CD4-positive, alpha-beta T cell treated with Interleukin-17A for 1 hour (primary cell): ENCODE results near the gene SUFU.

Experiments
- DNase-seq: peaks from one replicate; pipeline ENCODE4 v3.0.0-alpha.2; 2020

SUFU gene

DNA sequence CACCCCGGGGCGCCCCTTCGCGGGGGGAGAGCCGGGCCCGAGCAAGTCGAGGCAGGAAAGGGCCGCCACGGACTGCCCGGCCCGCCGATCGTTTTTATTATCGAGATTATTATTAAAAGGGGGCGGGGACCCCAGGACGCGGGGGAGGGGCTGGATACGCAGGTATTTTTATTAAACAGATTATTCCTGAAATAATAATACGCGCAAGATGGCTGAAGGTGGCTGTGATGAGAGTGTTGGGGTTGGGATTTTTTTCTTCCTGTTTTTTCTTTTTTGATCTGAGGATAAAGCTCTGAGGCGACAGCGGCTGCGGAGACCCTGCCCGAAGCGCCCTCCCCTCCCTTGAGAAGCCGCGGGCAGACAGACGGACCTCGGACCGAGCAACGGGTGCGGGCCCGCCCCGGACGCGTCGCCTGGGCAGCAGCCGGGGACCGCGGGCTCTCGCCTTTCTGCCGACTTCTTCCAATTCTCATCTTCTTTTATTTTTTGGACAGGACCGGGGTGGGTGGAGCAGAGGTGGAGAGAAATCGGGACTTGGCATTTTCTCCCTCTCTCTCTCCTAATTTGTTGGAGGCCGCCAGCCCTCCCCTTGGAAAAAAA lies 139.1 kb downstream of the SUFU start:
- peak; percentile 62 for DNase-seq

DNA sequence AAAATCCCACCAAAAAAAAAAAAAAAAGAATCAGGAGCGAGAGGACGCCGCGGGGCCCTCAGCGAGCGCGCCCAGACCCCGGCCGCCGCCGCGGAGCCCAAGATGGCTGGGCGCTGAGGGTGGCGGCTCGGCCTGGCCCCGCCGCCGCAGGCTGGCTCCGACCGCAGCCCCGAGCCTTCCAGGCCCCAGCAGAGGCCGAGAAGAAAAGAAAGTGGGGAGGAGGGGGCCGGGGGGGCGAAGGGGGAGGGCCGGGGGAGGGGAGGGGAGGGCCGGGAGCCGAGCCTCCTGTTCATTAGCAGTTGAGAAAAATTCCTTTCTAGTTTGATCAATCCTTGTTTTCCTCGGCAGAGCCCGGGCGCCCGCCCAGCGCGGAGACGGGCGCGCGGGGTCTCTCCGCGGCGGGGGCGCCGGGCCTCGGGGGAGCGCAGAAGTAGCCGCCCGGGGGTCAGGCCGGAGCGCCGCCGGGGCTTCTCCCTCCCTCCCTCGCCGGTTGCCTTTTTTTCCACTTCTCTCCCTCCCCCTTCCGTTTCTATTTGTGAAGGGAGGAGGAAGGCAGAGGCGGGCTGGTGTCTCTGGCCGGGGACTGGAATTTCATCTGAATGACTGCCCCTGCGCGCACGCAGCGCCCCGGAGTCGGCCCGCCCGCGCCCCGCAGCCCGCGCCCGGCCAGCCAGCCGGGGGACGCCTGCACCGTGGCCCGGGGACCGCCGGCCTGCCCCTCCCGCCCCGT lies 139.7 kb downstream of the SUFU start:
- DNase-seq: peak; percentile 55

DNA sequence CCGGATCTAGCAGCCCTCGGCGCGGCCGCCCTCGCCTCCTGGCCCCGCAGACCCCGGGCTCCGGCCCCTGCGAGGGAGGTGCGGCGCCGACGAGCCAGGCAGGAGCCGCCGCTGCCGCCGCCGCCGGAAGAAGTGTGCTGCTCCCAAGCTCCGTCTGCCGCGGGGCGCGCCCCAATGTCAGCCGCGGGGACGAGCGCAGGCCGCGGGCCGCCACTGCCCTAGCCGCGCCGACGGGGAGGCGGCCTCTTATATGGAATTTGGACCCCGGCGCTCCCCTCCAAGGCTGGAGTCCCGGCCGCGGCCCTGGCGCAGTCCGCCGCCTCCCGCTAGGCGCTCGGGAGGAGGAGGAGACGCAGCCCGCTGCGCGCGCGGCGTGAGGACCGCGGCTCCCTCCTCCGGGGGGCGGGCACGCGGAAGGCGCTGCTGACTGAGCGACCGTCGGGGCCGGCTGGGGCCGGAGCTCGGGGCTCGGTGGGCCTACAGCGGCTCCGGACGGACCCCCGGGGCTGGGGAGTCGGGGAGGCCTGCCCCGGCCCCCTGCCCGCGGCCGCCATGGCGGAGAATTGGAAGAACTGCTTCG lies 140.4 kb downstream of the SUFU start, which contains the start of gene TRIM8:
TSS of gene TRIM8 (plus strand) at position 414 of the 580 bp plus-strand sequence. CDS start at position 553, 139 bp downstream.
- DNase-seq: peak; percentile 55

DNA sequence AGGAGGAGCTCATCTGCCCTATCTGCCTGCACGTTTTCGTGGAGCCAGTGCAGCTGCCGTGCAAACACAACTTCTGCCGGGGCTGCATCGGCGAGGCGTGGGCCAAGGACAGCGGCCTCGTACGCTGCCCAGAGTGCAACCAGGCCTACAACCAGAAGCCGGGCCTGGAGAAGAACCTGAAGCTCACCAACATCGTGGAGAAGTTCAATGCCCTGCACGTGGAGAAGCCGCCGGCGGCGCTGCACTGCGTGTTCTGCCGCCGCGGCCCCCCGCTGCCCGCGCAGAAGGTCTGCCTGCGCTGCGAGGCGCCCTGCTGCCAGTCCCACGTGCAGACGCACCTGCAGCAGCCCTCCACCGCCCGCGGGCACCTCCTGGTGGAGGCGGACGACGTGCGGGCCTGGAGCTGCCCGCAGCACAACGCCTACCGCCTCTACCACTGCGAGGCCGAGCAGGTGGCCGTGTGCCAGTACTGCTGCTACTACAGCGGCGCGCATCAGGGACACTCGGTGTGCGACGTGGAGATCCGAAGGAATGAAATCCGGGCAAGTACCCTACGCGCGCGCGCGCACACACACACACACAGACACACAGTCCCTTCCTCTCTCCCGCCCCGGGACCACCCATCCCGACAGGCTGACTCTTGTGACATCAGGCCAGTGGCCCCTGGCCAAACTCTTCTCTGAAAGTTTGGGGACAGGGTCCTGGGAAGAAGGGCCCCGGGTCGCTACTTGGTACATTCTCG lies 141.0 kb downstream of the SUFU start:
- peak; percentile 85 for DNase-seq

DNA sequence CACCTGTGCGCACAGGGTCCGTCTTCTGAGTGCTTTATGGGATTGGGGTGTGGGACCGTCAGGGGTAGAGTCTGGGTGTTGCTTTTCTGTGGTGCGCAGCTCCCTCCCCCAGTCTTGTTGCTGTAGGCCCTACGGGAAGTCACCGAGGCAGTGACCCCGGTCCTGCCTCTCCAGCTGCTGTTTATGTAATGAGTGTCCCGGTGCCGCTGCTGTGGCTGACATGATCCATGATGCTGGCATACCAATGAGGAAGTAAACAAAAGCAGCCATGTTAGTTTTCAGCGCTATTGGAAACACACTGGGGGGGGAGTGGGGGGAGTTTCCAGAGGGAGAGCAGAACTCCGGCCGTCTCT lies 141.6 kb downstream of the SUFU start:
- DNase-seq: peak; percentile 70

DNA sequence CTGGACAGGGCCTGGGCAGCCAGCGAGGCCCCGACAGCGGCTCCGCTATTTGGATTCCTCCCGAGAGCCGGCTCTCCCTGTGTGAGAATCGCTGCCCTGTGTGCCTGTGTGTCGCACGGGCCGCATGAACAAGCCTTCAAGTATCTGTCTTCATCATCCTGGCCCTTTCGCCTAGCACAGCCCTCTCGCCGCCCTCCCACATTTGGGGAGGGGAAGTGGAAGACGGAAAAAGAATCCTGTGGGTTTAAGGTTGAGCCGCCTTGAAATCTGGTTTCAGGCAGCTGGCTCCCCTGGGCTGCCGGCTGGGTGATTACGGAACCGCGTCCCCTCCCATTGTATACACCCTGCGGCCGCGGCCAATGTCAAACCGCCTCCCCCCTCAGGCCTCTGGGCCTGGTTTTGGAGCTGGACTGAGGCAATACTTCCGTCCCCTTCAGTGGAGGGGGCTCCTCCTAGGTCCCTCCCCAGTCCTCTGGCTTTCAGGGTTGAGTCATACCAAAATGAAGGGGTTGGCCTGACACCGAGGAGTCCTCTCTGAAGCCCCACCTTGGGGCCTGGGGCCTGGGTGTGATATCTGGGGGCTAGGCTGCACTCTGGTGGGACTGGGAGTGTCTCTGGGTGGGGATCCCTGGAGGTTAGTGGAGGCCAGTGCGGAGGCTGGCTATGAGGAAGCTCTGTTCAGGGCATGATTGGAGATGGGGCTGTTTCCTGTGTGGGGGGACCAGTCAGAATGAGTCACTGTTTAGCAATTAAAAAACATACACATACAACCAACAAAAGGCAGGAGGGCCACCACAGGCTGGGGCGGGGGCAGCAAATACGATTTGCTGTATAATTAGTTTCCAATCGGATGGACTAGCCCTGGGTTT lies 142.2 kb downstream of the SUFU start:
- DNase-seq: peak; percentile 84

DNA sequence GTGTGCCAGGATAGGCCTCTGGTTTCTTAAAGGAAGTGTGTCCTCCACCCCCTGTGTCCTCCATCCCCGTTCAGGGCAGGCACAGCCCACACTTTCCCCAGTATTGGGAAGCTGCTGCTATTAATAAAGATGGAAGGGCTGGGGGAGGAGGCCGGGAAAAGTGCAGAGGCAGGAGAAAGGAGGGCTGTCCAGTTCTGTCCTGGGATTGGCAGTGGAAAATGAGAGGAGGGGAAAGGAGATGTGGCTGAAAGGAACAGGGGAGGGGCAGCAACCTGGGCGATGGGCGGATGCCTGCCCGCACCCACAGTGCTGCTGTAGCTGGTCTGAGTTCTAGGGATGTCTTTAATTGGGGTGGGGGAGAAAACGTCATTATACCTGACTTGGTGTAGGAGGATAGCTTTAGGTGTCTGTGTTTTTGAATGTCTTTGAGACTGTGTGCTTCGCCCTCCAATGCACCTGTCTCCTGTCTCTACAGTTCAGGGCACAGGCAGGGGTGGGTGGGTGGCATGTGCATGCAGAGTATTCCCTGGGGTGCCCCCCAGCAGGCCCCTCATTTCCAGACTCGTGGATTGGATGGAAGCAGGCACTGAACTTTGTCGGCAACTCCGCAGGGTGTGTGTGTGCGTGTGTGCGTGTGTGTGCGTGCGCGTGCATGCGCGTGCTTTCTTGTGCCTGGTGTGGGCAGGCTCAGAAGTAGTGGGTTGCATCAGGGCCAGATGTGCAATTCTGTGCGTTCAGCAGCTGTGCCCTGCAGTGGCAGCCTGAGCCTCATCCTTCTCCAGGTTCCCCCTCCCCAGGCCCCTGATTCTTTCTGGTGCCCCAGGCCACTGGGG lies 143.1 kb downstream of the SUFU start:
- peak; percentile 52 for DNase-seq

DNA sequence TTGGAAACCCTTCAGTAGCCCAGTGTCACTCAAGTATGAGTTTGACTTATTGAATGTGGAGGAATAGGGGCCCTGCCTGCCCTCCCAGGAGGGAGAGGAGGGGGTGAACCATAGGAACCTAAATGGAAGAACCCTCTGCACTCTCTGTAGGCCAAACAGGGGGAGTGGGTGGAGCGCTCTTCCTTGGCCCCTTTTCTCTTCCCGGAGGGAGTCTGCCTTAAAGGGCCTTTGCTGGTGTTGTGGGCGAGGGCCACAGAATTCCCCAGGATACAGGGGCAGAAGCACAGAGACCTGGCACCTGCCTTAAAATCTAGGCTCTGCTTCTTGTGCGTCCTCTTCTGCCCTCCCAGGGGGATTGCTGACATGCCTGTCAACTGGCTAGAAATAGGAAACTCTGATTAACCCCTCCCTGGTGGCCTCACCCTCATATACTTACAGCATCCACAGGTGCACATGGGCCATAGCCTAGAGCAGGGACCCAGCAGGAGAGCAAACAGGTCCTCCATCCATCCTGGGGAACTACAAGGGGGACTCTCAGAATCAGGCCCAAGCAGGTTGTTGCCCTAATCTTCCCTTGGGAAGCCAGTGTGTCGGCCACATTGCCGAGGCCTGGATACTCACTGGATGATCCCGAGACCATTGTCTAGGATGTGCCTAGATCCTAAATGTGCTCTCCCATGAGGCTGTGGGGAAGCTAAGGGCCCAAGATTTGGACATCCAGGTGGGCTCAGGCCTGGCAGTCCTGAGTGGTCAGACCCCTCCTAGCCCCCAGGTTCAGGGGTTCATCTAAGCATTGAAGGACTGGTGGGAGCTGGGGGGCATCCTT lies 143.9 kb downstream of the SUFU start:
- DNase-seq: no peak

DNA sequence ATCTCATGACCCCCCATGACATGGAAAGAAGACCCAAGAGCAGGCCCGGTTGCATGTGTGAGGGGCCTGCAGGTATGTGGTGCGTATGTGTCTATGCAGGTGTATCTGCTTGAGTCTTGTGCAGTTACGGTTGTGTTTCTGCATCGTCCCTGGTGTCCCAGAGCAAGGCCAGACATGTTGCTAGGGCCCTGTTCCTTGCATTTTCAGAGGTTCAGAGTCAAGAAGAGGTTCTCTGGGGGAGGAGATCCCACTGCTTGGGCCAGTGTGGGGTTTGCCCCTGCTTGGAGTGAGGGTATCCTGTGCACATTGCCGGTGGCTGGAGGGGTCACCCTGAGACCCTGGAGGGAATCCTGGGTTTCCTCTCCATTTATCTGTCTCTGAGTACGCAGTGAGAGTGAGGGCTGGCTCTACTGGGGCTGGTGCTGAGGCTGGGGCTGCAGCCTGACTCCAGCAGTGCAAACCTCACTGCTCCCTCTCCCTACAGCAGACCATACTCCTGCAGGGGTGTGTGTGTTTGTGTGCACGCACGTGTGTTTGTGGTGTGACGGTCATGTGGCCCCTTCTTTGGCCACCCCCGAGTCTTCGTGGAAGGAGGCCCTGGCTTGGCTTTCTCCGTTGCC lies 144.6 kb downstream of the SUFU start:
- no peak for DNase-seq

DNA sequence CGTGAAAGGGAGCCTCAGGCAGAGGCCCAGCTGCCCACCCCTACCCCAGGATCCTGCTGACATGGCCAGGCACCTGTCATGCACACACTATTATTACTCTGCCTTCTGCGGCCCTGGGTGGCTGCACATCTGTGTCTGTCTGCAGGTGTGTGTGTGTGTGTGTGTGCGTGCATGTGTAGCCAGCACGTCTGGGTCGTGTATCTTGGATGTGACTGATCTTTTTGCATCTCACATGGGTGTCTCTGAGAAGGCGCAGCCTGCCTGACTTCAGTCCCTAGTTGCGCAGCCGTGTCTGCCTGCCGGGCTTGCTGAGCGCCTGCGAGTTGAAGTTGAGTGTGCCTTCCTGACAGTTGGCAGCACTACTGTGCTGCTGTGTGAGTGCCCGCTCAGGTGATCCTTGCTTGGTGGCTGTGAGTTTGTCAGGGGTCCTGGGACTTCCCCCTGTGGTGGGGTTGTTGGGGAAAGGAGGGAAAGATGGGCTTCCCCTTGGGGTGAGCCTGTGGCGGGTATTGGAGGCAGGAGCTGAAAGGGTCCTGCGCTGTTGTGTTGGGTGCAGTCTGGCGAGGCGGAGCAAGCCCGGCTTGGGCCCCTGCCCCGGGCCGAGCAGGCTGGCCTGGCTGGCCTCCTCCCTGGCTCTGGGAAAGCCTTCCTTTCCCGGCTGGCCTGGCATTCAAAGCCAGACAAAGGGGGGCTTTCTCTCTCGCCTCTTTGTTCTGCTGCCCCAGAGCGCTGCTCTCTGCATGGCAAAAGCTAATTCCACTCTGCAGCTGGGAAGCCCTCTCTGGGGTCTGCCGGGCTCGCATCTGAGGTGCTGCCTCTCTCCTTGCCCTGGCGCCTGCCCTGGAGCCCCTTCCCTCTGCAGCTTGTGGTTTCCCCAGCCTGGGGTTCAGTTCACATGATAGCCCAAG lies 145.4 kb downstream of the SUFU start:
- peak; percentile 41 for DNase-seq

DNA sequence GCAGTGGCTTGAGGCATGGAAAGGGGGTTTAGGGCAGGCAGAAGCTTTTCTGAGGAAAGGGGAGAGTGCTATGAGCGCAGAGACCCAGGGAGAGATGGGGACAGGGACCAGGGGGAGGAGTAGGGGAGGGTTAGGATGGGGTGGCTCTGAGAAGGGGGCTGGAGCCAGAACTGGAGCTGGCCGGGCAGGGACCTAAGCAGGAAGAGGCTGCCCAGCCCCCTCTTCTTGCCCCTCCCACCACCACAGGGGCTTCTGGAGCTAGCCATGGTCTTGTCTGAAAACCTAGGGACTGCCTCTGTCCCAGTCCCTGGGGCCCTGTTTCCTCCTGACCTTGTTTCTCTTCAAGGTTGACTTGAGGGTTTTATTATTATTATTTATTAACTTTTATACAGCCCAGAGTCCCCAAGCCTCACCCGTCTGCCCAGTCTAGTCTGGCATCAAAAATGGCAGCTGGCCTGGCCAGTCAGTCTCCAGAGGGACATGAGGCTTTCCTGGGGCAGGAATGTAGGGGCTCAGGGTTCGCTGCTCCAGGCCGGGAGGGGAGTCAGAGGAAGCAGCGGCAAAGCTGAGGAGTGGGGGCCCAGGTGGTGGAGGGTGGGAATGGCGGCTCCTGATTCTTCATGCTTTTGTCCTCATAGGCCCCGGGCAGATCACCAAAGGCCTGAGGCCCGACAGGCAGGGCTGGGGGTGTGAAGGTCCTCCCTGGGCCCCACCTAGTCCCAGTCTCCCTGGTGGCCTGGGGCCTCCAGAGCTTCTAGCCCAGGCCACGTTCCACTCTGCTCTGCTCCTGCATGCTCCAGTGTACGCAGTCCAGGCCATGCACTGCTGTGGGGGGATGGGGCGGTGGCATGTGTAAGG lies 146.3 kb downstream of the SUFU start:
- no peak for DNase-seq

DNA sequence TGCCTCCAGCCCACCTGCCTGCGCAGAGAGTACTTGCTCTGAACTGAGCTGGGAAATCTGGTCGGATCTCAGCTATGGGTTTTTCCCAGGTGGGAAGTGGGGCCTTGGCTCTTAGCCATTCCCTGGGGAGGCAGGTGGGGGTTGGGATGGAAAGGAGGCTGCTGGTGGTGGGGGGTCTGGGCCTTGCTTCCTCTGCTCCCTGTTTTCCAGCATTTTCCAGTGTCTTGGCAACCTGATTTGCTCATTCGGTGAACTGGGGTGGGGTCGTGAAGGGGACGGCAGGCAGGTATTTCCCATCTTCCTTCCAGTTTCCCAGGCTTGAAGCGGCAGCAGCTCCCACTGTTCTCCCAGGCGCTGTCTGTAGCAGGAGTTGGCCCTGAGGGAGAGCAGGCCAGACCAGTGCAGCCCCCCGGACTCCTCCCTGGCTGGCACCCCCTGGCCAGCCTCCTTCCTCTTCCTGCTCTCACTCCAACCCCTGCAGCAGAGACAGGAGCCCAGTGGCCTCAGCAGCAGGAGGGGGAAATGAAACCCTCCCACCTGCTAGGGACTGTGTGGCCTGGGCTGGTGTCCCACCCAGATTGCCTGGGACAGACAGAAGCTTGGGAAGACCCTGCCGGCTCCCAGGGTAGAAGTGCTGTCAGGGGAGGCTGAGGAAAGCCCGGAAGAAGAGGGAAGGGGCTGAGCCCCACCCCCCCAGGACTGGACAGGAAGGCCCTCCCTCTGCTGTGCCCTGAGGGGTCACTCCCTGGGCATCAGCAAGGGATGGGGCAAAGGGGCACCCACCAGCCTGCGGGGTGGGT lies 147.1 kb downstream of the SUFU start:
- DNase-seq: no peak

DNA sequence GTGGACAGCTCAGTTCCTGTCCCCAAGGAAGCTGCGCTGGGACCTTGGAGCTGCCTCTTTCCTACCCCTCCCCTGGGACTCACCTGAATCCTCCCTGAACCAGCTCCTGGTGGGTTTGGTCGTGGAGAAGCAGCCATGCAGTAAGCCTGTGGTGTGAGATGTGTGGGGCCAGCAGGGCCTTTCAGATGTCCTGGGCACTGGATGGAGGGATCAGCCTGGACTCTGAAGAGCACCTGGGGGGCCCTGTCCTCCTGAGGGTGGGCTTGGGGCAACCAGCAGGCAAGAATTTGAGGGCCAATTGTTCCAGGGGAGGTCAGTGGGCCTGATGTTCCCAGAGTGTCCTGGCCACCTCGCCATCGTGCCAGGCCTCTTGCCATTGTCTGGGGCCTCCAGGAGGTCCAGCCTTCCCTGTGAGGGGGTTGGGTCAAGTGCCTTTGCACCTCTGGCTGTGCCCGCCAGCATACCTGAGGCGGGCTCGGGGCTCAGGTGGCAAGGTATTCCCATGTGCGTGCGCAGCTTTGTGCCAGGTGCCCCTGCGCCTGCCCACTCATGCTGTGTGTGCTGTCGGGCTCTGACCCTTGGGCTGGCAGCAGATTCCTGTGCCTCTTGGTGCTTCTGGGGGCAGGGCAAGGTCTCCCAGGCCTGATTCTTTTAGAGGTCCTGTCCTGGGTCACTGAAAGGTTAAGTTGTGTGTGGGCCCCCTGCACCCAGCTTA lies 147.8 kb downstream of the SUFU start:
- no peak for DNase-seq

DNA sequence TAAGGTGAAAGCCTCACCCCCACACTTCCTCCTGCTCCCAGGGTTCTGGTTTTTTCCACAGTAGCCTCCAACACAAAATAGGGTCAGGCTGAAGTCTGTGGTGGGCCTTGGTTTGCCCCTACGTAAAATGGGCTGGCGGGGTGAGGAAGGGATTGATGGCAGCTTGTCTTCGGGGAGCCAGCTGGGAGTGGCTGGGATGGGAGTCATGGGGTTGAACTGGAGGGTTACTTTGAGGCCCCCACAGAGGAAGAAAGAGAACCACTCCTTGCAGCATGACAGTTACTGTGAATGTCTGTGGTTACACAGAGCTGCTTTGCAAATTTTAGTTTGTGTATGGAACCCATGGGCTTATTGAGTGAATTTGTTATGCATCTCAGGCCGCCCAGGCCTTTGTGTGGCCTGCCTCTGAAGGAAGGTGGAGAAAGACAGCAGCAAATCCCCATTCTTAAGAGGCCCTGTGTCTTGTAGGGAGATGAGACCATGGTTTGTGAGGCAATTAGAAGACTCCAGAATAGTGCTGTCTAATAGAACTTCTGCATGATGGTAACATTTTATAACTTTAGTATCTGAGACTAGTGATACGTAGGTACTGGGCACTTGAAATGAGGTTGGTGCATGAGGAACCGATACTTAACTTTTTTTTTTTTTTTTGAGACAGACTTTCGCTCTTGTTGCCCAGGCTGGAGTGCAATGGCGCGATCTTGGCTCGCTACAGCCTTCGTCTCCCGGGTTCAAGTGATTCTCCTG lies 148.6 kb downstream of the SUFU start:
- DNase-seq: no peak

DNA sequence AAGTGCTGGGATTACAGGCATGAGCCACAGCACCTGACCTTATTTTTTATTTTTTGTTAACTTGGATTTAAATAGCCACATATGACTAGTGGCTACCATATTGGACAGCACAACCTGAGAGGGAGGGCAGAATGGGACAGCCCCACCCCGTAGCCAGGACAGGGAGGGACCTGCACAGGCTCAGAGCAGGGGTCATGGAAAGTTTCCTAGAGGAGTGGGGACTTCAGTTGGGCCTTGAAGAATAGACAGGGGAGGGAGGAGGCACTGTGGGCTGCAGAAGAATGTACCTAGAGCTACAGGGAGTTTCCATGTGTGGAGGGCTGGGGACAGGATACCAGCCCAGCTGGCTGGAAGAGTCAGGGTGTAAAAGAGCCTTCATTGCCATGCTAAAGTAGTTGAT lies 149.3 kb downstream of the SUFU start:
- DNase-seq: no peak

DNA sequence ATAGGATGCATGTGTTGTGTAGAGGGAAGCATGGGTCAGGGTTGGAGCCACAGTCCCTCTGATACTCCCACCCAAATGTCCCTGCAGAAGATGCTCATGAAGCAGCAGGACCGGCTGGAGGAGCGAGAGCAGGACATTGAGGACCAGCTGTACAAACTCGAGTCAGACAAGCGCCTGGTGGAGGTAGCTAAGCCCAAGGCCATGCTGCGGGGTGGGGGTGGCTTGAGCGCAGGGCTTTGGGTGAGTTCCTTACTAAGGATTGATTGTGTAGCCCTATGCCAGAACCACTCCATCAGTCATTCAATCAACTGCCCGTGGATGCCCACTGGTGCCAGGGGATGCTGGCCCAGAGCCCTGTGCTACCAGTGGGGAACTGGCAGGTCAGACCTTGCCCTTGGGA lies 150.8 kb downstream of the SUFU start:
- DNase-seq: no peak
